K562 (cell line): ENCODE data around the gene ASF1B. TPM values are rescaled to one million over a fixed set of nuclear protein-coding genes. Genes with fewer than 3 reads are reported as not detected.

Experiments used
- C11orf30 ChIP-seq: fragments of 450-650 bp; IDR thresholded peaks from 2 replicates; pipeline ENCODE4 v1.6.1; 2016; ENCODE audit warnings: low read depth, mild to moderate bottlenecking
- CBFB ChIP-seq: sonication (generic); formaldehyde crosslinking; IDR thresholded peaks from 2 replicates; pipeline ENCODE4 v1.4.0; 2020; ENCODE audit warnings: mild to moderate bottlenecking, missing genetic modification reagents
- ELF4 ChIP-seq: fragments of 450-650 bp; formaldehyde crosslinking; IDR thresholded peaks from 2 replicates; pipeline ENCODE4 v1.4.0; 2022; ENCODE audit warnings: missing genetic modification characterization
- JUNB ChIP-seq: fragments of 450-650 bp; formaldehyde crosslinking; conservative IDR thresholded peaks from 2 replicates; pipeline ENCODE4 v1.4.0; 2020; ENCODE audit warnings: mild to moderate bottlenecking
- POLR2G ChIP-seq: fragments of 200-400 bp; formaldehyde crosslinking; IDR thresholded peaks from 2 replicates; pipeline ENCODE4 v1.6.1; 2017; ENCODE audit warnings: low read depth, mild to moderate bottlenecking, antibody characterized with exemption, low read length, moderate library complexity
- SOX6 ChIP-seq: fragments of 450-650 bp; IDR thresholded peaks from 2 replicates; pipeline ENCODE4 v1.6.1; 2014; ENCODE audit warnings: mild to moderate bottlenecking
- YBX1 ChIP-seq: fragments of 450-650 bp; IDR thresholded peaks from 2 replicates; pipeline ENCODE4 v1.7.1; 2016; ENCODE audit warnings: mild to moderate bottlenecking
- ZNF589 ChIP-seq: fragments of 200-800 bp; sonication (Bioruptor generic); IDR thresholded peaks from 2 replicates; pipeline ENCODE4 v1.6.1; 2016; ENCODE audit warnings: low read depth, missing genetic modification characterization, missing compliant biosample characterization
- ZNF75A ChIP-seq: fragments of 450-650 bp; formaldehyde crosslinking; IDR thresholded peaks from 2 replicates; pipeline ENCODE4 v1.4.0; 2020; ENCODE audit warnings: mild to moderate bottlenecking
- ZNF830 ChIP-seq: fragments of 250-450 bp; sonication (Bioruptor Pico); IDR thresholded peaks from 2 replicates; pipeline ENCODE4 v1.5.0; 2021; ENCODE audit warnings: mild to moderate bottlenecking
- polyA plus RNA-seq, 8 experiments: library from polyadenylated mRNA; depleted of rRNA in 4 of 8; stranded (reverse) in 5 of 8; unstranded in 3 of 8; fragments of >200 nt; fragmentation: Nextera tagmentation in 2 of 8; fragmentation: Illumina TruSeq in 1 of 8; extraction: Ambion mirVana in 2 of 8; extraction: Trizol in 1 of 8; gene quantifications; 2 replicates each; pipeline versions ENCODE4 v1.2.1 to v1.2.3, GENCODE V29; 2011 to 2014; ENCODE audit warnings: inconsistent platforms in 1 of 8, missing spikeins in 1 of 8
- total RNA-seq, 7 experiments: library from RNA; depleted of rRNA in 6 of 7; stranded (reverse); fragments of >200 nt in 6 of 7; fragmentation: Illumina TruSeq in 2 of 7; extraction: Trizol in 2 of 7; gene quantifications; 2 replicates each; pipeline versions ENCODE4 v1.2.1 to v1.2.3, GENCODE V29; 2011 to 2021; ENCODE audit warnings: low replicate concordance in 1 of 7
- TF ChIP-seq, protein P1 (sequence below): sonication (generic); formaldehyde crosslinking; IDR thresholded peaks from 2 replicates; pipeline ENCODE4 v1.8.0; 2023; ENCODE audit warnings: mild to moderate bottlenecking, missing genetic modification reagents
- TF ChIP-seq, protein P2 (sequence below): IDR thresholded peaks from 3 replicates; pipeline ENCODE4 v1.6.1; 2011; ENCODE audit warnings: borderline replicate concordance, mild to moderate bottlenecking, moderate library complexity; ENCODE audit not compliant: insufficient read length; ENCODE audit errors: extremely low read depth
- TF ChIP-seq, protein P3 (sequence below), 3 experiments: IDR thresholded peaks in 2 of 3; conservative IDR thresholded peaks in 1 of 3; 2 replicates each; pipeline ENCODE4 v1.5.1; 2011 to 2012; ENCODE audit warnings: low read length in 3 of 3, mild to moderate bottlenecking in 3 of 3, control low read depth in 2 of 3, improper control_type of control experiment in 1 of 3, inconsistent platforms in 1 of 3, low read depth in 1 of 3, mixed read lengths in 1 of 3, moderate library complexity in 1 of 3; ENCODE audit not compliant: insufficient read depth in 2 of 3
- TF ChIP-seq, protein P4 (sequence below): fragments of 250-450 bp; sonication (Bioruptor Pico); IDR thresholded peaks from 2 replicates; pipeline ENCODE4 v1.4.0; 2020

The ASF1B gene
- total and polyA plus RNA-seq, 9 of the 15 experiments (the other 6 are each of a cell fraction or from before 2014, with no cell fraction given), result 6.0 to 69.4 (median 53.3) TPM

DNA sequence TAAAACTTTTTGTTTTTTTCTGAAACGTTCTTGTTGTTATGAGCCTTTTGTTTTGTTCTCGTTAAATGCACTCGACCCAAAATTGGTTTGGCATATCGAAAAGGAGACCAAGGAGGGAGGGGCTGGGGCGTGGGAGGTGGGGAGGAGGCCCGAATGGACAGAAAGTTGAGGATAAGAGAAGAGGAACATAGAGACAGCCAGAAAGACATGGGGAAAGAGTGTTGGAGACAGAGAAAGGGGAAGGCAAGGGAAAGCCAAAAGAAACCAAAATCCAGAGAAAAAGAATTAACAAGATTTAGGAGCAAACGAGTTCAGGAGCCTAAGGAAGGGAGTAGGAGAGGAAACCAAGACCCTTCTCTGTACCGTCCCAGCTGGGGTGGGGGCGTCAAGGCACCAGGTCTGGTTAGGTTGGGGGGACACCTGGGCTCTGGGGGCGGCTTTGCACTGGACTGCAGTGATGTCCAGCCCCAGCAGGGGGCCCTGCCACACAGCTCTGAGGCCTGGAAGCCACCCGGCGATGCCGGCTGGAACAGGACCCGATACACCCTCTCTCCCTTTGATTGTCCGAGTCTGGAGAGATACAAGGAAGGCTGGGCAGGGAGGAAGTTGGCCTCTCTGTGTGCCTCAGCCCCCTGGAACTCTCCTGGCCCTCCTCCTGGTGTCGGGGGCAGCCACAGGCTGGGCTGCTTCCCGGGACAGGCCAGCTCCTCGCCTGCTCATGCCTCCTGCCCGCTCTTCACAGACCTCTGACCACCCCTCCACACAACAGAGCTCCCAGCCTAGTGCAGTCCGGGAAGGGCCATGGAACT is 11.6 kb upstream of the ASF1B start (continued):
- TF ChIP-seq, protein P1, sequence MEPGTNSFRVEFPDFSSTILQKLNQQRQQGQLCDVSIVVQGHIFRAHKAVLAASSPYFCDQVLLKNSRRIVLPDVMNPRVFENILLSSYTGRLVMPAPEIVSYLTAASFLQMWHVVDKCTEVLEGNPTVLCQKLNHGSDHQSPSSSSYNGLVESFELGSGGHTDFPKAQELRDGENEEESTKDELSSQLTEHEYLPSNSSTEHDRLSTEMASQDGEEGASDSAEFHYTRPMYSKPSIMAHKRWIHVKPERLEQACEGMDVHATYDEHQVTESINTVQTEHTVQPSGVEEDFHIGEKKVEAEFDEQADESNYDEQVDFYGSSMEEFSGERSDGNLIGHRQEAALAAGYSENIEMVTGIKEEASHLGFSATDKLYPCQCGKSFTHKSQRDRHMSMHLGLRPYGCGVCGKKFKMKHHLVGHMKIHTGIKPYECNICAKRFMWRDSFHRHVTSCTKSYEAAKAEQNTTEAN (CRISPR knock-in tag), result no peak
- no peak for TF ChIP-seq ZNF75A (CRISPR knock-in tag)
- no peak for TF ChIP-seq ZNF830 (CRISPR knock-in tag)
- TF ChIP-seq, protein P2, sequence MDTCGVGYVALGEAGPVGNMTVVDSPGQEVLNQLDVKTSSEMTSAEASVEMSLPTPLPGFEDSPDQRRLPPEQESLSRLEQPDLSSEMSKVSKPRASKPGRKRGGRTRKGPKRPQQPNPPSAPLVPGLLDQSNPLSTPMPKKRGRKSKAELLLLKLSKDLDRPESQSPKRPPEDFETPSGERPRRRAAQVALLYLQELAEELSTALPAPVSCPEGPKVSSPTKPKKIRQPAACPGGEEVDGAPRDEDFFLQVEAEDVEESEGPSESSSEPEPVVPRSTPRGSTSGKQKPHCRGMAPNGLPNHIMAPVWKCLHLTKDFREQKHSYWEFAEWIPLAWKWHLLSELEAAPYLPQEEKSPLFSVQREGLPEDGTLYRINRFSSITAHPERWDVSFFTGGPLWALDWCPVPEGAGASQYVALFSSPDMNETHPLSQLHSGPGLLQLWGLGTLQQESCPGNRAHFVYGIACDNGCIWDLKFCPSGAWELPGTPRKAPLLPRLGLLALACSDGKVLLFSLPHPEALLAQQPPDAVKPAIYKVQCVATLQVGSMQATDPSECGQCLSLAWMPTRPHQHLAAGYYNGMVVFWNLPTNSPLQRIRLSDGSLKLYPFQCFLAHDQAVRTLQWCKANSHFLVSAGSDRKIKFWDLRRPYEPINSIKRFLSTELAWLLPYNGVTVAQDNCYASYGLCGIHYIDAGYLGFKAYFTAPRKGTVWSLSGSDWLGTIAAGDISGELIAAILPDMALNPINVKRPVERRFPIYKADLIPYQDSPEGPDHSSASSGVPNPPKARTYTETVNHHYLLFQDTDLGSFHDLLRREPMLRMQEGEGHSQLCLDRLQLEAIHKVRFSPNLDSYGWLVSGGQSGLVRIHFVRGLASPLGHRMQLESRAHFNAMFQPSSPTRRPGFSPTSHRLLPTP, result no peak
- no peak for TF ChIP-seq C11orf30
- TF ChIP-seq POLR2G, result peak; percentile 37
- TF ChIP-seq, protein P3, sequence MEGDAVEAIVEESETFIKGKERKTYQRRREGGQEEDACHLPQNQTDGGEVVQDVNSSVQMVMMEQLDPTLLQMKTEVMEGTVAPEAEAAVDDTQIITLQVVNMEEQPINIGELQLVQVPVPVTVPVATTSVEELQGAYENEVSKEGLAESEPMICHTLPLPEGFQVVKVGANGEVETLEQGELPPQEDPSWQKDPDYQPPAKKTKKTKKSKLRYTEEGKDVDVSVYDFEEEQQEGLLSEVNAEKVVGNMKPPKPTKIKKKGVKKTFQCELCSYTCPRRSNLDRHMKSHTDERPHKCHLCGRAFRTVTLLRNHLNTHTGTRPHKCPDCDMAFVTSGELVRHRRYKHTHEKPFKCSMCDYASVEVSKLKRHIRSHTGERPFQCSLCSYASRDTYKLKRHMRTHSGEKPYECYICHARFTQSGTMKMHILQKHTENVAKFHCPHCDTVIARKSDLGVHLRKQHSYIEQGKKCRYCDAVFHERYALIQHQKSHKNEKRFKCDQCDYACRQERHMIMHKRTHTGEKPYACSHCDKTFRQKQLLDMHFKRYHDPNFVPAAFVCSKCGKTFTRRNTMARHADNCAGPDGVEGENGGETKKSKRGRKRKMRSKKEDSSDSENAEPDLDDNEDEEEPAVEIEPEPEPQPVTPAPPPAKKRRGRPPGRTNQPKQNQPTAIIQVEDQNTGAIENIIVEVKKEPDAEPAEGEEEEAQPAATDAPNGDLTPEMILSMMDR (IDR thresholded peaks at IDR 0.05 in 2 of 3, conservative IDR thresholded peaks at IDR 0.05 in 1 of 3; ENCODE audit: insufficient read depth in 2 of 3, low read depth in 1 of 3, low read length in 3 of 3), result peak; percentile 84 to 93 (median 90)
- TF ChIP-seq ELF4 (CRISPR knock-in tag), result no peak
- no peak for TF ChIP-seq ZNF589 (CRISPR knock-in tag)
- TF ChIP-seq JUNB (CRISPR knock-in tag), result no peak
- no peak for TF ChIP-seq SOX6
- TF ChIP-seq YBX1, result no peak
- no peak for TF ChIP-seq CBFB (CRISPR knock-in tag)
- TF ChIP-seq, protein P4, sequence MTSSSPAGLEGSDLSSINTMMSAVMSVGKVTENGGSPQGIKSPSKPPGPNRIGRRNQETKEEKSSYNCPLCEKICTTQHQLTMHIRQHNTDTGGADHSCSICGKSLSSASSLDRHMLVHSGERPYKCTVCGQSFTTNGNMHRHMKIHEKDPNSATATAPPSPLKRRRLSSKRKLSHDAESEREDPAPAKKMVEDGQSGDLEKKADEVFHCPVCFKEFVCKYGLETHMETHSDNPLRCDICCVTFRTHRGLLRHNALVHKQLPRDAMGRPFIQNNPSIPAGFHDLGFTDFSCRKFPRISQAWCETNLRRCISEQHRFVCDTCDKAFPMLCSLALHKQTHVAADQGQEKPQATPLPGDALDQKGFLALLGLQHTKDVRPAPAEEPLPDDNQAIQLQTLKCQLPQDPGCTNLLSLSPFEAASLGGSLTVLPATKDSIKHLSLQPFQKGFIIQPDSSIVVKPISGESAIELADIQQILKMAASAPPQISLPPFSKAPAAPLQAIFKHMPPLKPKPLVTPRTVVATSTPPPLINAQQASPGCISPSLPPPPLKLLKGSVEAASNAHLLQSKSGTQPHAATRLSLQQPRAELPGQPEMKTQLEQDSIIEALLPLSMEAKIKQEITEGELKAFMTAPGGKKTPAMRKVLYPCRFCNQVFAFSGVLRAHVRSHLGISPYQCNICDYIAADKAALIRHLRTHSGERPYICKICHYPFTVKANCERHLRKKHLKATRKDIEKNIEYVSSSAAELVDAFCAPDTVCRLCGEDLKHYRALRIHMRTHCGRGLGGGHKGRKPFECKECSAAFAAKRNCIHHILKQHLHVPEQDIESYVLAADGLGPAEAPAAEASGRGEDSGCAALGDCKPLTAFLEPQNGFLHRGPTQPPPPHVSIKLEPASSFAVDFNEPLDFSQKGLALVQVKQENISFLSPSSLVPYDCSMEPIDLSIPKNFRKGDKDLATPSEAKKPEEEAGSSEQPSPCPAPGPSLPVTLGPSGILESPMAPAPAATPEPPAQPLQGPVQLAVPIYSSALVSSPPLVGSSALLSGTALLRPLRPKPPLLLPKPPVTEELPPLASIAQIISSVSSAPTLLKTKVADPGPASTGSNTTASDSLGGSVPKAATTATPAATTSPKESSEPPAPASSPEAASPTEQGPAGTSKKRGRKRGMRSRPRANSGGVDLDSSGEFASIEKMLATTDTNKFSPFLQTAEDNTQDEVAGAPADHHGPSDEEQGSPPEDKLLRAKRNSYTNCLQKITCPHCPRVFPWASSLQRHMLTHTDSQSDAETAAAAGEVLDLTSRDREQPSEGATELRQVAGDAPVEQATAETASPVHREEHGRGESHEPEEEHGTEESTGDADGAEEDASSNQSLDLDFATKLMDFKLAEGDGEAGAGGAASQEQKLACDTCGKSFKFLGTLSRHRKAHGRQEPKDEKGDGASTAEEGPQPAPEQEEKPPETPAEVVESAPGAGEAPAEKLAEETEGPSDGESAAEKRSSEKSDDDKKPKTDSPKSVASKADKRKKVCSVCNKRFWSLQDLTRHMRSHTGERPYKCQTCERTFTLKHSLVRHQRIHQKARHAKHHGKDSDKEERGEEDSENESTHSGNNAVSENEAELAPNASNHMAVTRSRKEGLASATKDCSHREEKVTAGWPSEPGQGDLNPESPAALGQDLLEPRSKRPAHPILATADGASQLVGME, result no peak
